ENCODE results near the gene GAREM2.
A peak's percentile ranks its signal among the peaks of the same experiment; 100 is the strongest.

The GAREM2 gene

GRCh38 chr2:26193578-26194231 lies 20.8 kb downstream of the GAREM2 start:
- WGBS = 94% methylated on average over 10 of the region's 10 CpGs
- no peaks in the 10 kb centered on the region for H3K4me1 ChIP-seq (ENCODE audit: control insufficient read depth, insufficient read depth, low read depth, low read length)
- H3K18ac ChIP-seq (ENCODE audit: low read depth in 1 of 2, low read length in 2 of 2) = no peak overlapping the region
- H4K8ac ChIP-seq (ENCODE audit: low read length) = no peak overlapping the region
- H3K79me1 ChIP-seq (replicated peaks; ENCODE audit: low read length, poor library complexity, severe bottlenecking) = no peaks in the 10 kb centered on the region
- H3K36me3 ChIP-seq (ENCODE audit: control insufficient read depth in 1 of 2, insufficient read depth in 2 of 2, low read depth in 1 of 2, low read length in 2 of 2) = peaks cover 54 to 99% of the 10 kb centered on the region in 2 experiments
- H2BK120ac ChIP-seq (ENCODE audit: low read depth, low read length) = no peak overlapping the region
- no peak overlapping the region for H3K27ac ChIP-seq (ENCODE audit: low read length, poor library complexity, severe bottlenecking)
- no peak overlapping the region for H3K4ac ChIP-seq (ENCODE audit: low read depth in 1 of 2, low read length in 2 of 2)
- H4K91ac ChIP-seq (ENCODE audit: low read length) = no peak overlapping the region
- H2AK5ac ChIP-seq (ENCODE audit: low read length, severe bottlenecking) = no peak overlapping the region
- no peak overlapping the region for H3K4me3 ChIP-seq (ENCODE audit: insufficient read depth in 1 of 2, low read depth in 1 of 2, low read length in 2 of 2)
- no peaks in the 10 kb centered on the region for H3K9me3 ChIP-seq (ENCODE audit: control insufficient read depth, low read length)
- H2BK5ac ChIP-seq (ENCODE audit: low read depth, low read length, poor library complexity, severe bottlenecking) = no peak overlapping the region
- H2AFZ ChIP-seq (ENCODE audit: low read depth, low read length) = no peak overlapping the region
- H3K23ac ChIP-seq (ENCODE audit: low read length in 2 of 2) = no peak overlapping the region
- no peak overlapping the region for H2BK15ac ChIP-seq (ENCODE audit: low read depth, poor library complexity, severe bottlenecking)
- no peak overlapping the region for H3K14ac ChIP-seq (ENCODE audit: low read length in 2 of 2)
- H3K4me2 ChIP-seq (ENCODE audit: low read length, poor library complexity, severe bottlenecking) = no peak overlapping the region
- H2BK12ac ChIP-seq (ENCODE audit: low read length in 2 of 2) = no peak overlapping the region
- H3K9ac ChIP-seq (ENCODE audit: low read length) = peak overlapping the region; percentile 58
- no peaks in the 10 kb centered on the region for H3K27me3 ChIP-seq (ENCODE audit: control insufficient read depth in 1 of 2, insufficient read depth in 1 of 2, low read length in 2 of 2)
- DNase-seq = no peak

DNA sequence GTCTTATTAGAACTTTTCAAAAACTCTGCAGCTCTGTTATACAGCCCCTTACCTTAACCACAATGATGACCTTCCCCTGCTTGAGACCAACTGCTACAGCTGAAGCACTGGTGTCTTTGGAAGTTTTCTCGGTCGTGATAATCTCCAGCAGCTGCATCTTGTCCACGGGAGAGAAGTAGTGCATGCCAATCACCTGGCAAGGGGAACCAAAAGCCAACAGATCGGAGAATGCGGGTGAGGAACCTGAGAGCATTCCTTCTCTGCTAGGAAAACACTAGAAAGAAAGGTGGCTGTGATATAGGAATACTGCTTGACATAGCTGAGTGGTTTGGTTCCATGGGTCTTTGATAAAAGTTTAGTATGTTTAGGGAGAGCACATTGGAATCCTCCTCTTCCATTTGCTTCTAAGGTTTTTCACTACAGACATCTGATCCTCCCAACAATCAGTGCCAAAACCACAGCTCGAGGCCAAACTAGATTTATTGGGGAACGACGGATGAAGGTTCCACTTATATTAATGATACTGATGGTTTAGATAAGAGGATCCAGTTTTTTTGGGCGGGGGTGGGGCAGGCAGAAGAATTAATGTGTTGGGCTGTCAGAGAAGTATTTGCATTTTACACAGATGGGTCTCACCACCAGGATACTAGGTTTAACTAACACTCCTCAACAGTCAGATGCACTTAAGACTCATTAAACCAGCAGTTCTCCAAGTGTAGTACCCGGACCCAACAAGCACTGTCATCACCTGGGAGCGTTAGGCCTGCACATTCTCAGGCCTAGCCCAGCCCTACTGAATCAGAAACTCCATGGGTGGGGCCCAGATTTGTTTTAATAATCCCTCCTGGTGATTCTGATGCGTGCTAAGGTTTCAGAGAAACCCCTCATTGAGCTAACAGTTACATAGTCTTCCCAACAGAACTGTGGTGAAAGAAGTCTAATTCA lies 22.4 kb downstream of the GAREM2 start:
- Histone ChIP-seq H3K14ac (ENCODE audit: low read length in 2 of 2) (no peak overlapping the region), H3K9me3 (ENCODE audit: control insufficient read depth, low read length) (no peaks in the 10 kb centered on the region), H3K23ac (ENCODE audit: low read length in 2 of 2) (no peak overlapping the region), H2BK120ac (ENCODE audit: low read depth, low read length) (no peak overlapping the region), H3K4me1 (ENCODE audit: control insufficient read depth, insufficient read depth, low read depth, low read length) (no peaks in the 10 kb centered on the region), H3K18ac (ENCODE audit: low read depth in 1 of 2, low read length in 2 of 2) (no peak overlapping the region), H2BK12ac (ENCODE audit: low read length in 2 of 2) (no peak overlapping the region), H3K79me1 (replicated peaks; ENCODE audit: low read length, poor library complexity, severe bottlenecking) (no peaks in the 10 kb centered on the region), H3K27ac (ENCODE audit: low read length, poor library complexity, severe bottlenecking) (no peak overlapping the region), H4K91ac (ENCODE audit: low read length) (peak overlapping the region; percentile 41), H2BK5ac (ENCODE audit: low read depth, low read length, poor library complexity, severe bottlenecking) (no peak overlapping the region), H3K4ac (ENCODE audit: low read depth in 1 of 2, low read length in 2 of 2) (no peak overlapping the region), H2AFZ (ENCODE audit: low read depth, low read length) (no peak overlapping the region), H2BK15ac (ENCODE audit: low read depth, poor library complexity, severe bottlenecking) (no peak overlapping the region), H3K27me3 (ENCODE audit: control insufficient read depth in 1 of 2, insufficient read depth in 1 of 2, low read length in 2 of 2) (no peaks in the 10 kb centered on the region), H3K9ac (ENCODE audit: low read length) (no peak overlapping the region), H3K4me3 (ENCODE audit: insufficient read depth in 1 of 2, low read depth in 1 of 2, low read length in 2 of 2) (no peak overlapping the region), H3K36me3 (ENCODE audit: control insufficient read depth in 1 of 2, insufficient read depth in 2 of 2, low read depth in 1 of 2, low read length in 2 of 2) (peaks cover 56 to 99% of the 10 kb centered on the region in 2 experiments), H3K4me2 (ENCODE audit: low read length, poor library complexity, severe bottlenecking) (no peak overlapping the region), H2AK5ac (ENCODE audit: low read length, severe bottlenecking) (no peak overlapping the region), H4K8ac (ENCODE audit: low read length) (no peak overlapping the region)
- WGBS = 93% methylated on average over 8 of the region's 12 CpGs
- no peak for DNase-seq

GRCh38 chr2:26196683-26197418 lies 24.0 kb downstream of the GAREM2 start:
- H3K27ac ChIP-seq (ENCODE audit: low read length, poor library complexity, severe bottlenecking) = no peak overlapping the region
- no peak overlapping the region for H2BK5ac ChIP-seq (ENCODE audit: low read depth, low read length, poor library complexity, severe bottlenecking)
- H2BK120ac ChIP-seq (ENCODE audit: low read depth, low read length) = no peak overlapping the region
- no peak overlapping the region for H4K8ac ChIP-seq (ENCODE audit: low read length)
- no peak overlapping the region for H2AFZ ChIP-seq (ENCODE audit: low read depth, low read length)
- no peak overlapping the region for H2BK15ac ChIP-seq (ENCODE audit: low read depth, poor library complexity, severe bottlenecking)
- H3K9ac ChIP-seq (ENCODE audit: low read length) = no peak overlapping the region
- H3K4me1 ChIP-seq (ENCODE audit: control insufficient read depth, insufficient read depth, low read depth, low read length) = no peaks in the 10 kb centered on the region
- no peak overlapping the region for H2BK12ac ChIP-seq (ENCODE audit: low read length in 2 of 2)
- H3K4me3 ChIP-seq (ENCODE audit: insufficient read depth in 1 of 2, low read depth in 1 of 2, low read length in 2 of 2) = no peak overlapping the region
- peaks cover 41 to 96% of the 10 kb centered on the region in 2 experiments for H3K36me3 ChIP-seq (ENCODE audit: control insufficient read depth in 1 of 2, insufficient read depth in 2 of 2, low read depth in 1 of 2, low read length in 2 of 2)
- no peaks in the 10 kb centered on the region for H3K79me1 ChIP-seq (replicated peaks; ENCODE audit: low read length, poor library complexity, severe bottlenecking)
- H3K14ac ChIP-seq (ENCODE audit: low read length in 2 of 2) = no peak overlapping the region
- no peak overlapping the region for H3K18ac ChIP-seq (ENCODE audit: low read depth in 1 of 2, low read length in 2 of 2)
- no peaks in the 10 kb centered on the region for H3K27me3 ChIP-seq (ENCODE audit: control insufficient read depth in 1 of 2, insufficient read depth in 1 of 2, low read length in 2 of 2)
- H3K4me2 ChIP-seq (ENCODE audit: low read length, poor library complexity, severe bottlenecking) = no peak overlapping the region
- H3K23ac ChIP-seq (ENCODE audit: low read length in 2 of 2) = no peak overlapping the region
- WGBS = 95% methylated on average over 7 of the region's 9 CpGs
- no peak overlapping the region for H4K91ac ChIP-seq (ENCODE audit: low read length)
- H2AK5ac ChIP-seq (ENCODE audit: low read length, severe bottlenecking) = no peak overlapping the region
- no peaks in the 10 kb centered on the region for H3K9me3 ChIP-seq (ENCODE audit: control insufficient read depth, low read length)
- DNase-seq = no peak
- no peak overlapping the region for H3K4ac ChIP-seq (ENCODE audit: low read depth in 1 of 2, low read length in 2 of 2)

GRCh38 chr2:26197516-26197915 lies 24.6 kb downstream of the GAREM2 start:
- no peak overlapping the region for H4K91ac ChIP-seq (ENCODE audit: low read length)
- H3K79me1 ChIP-seq (replicated peaks; ENCODE audit: low read length, poor library complexity, severe bottlenecking) = peaks cover under 1% of the 10 kb centered on the region
- H3K4me3 ChIP-seq (ENCODE audit: insufficient read depth in 1 of 2, low read depth in 1 of 2, low read length in 2 of 2) = no peak overlapping the region
- H3K23ac ChIP-seq (ENCODE audit: low read length in 2 of 2) = no peak overlapping the region
- H3K18ac ChIP-seq (ENCODE audit: low read depth in 1 of 2, low read length in 2 of 2) = no peak overlapping the region
- H3K27me3 ChIP-seq (ENCODE audit: control insufficient read depth in 1 of 2, insufficient read depth in 1 of 2, low read length in 2 of 2) = no peaks in the 10 kb centered on the region
- no peak overlapping the region for H3K14ac ChIP-seq (ENCODE audit: low read length in 2 of 2)
- 97% methylated on average over 4 of the region's 4 CpGs for WGBS
- H2AK5ac ChIP-seq (ENCODE audit: low read length, severe bottlenecking) = no peak overlapping the region
- H3K4ac ChIP-seq (ENCODE audit: low read depth in 1 of 2, low read length in 2 of 2) = no peak overlapping the region
- no peak overlapping the region for H3K4me2 ChIP-seq (ENCODE audit: low read length, poor library complexity, severe bottlenecking)
- H3K27ac ChIP-seq (ENCODE audit: low read length, poor library complexity, severe bottlenecking) = no peak overlapping the region
- no peaks in the 10 kb centered on the region for H3K4me1 ChIP-seq (ENCODE audit: control insufficient read depth, insufficient read depth, low read depth, low read length)
- H2BK120ac ChIP-seq (ENCODE audit: low read depth, low read length) = no peak overlapping the region
- DNase-seq = no peak
- H2BK15ac ChIP-seq (ENCODE audit: low read depth, poor library complexity, severe bottlenecking) = no peak overlapping the region
- H3K9me3 ChIP-seq (ENCODE audit: control insufficient read depth, low read length) = no peaks in the 10 kb centered on the region
- H3K36me3 ChIP-seq (ENCODE audit: control insufficient read depth in 1 of 2, insufficient read depth in 2 of 2, low read depth in 1 of 2, low read length in 2 of 2) = peaks cover 42 to 96% of the 10 kb centered on the region in 2 experiments
- H2AFZ ChIP-seq (ENCODE audit: low read depth, low read length) = no peak overlapping the region
- no peak overlapping the region for H3K9ac ChIP-seq (ENCODE audit: low read length)
- H2BK12ac ChIP-seq (ENCODE audit: low read length in 2 of 2) = no peak overlapping the region
- H2BK5ac ChIP-seq (ENCODE audit: low read depth, low read length, poor library complexity, severe bottlenecking) = no peak overlapping the region
- no peak overlapping the region for H4K8ac ChIP-seq (ENCODE audit: low read length)

Data from mesenchymal stem cell (in vitro differentiated cells and primary cell).